ENCODE data around the gene GLDN. TPM values are rescaled to one million over a fixed set of nuclear protein-coding genes. Genes with fewer than 3 reads are reported as not detected.

GLDN gene
- total and polyA plus RNA-seq, 2 of the 8 experiments (the other 6 are each of a cell fraction or from before 2014, with no cell fraction given), result 0.24 to 0.50 TPM

DNA sequence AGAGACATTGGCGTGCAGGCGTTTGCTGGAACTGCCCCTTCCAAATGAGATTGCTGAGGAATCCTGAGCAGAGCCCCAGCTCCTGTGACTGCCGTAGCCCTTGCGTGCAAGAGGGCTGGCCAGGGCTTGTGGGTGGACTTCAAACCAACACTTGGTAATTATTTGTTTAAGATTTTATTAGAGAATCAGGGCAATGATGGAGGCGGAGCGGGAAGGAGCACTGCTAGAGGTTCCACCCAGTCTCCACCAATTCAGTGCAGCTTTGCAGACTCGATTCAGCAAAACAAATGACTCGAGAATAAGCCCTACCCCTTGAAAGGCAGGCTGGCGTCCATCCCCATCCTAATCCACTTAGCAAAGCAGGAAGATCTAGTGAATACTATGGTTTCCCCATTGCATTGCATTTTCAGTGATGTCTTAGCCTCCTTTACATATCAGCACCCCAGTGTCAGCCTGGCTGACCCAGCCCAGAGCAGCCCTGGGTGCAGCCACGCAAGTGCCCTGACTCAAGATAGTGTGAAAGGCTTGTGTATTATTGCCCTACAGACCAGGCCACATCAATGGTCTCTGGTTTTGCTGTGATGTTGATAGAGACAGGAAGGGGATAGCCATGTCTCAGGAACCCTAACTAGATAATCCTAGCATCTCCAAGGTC, 26.0 kb downstream of the GLDN start:
- H2BK12ac ChIP-seq (ENCODE audit: low read depth, low read length), result no peak overlapping the region
- no peak overlapping the region for H3K27ac ChIP-seq (ENCODE audit: low read depth, low read length)
- H2BK120ac ChIP-seq (replicated peaks; ENCODE audit: low read depth, low read length), result no peak overlapping the region
- H3K79me1 ChIP-seq (ENCODE audit: low read depth, low read length), result no peaks in the 10 kb centered on the region
- H3K9ac ChIP-seq (replicated peaks in 1 of 4; ENCODE audit: extremely low read depth in 1 of 4, low read depth in 3 of 4, low read length in 3 of 4), result no peak overlapping the region
- no peak overlapping the region for H4K5ac ChIP-seq (ENCODE audit: insufficient read length, low read depth, low read length)
- H4K91ac ChIP-seq (replicated peaks; ENCODE audit: insufficient read length, low read length), result no peak overlapping the region
- no peaks in the 10 kb centered on the region for H3K36me3 ChIP-seq (ENCODE audit: control insufficient read depth in 2 of 4, insufficient read depth in 4 of 4, low read length in 3 of 4)
- POLR2A ChIA-PET (ENCODE audit: partially characterized antibody), result no interaction called here
- H3K23me2 ChIP-seq (ENCODE audit: low read depth, low read length), result no peaks in the 10 kb centered on the region
- no peak overlapping the region for H2BK5ac ChIP-seq (ENCODE audit: low read depth, low read length)
- no peaks in the 10 kb centered on the region for H3K79me2 ChIP-seq (ENCODE audit: control insufficient read depth in 1 of 2, insufficient read depth in 2 of 2, low read length in 2 of 2)
- H3K9me3 ChIP-seq (ENCODE audit: insufficient read depth in 2 of 2, low read depth in 1 of 2, low read length in 1 of 2), result no peaks in the 10 kb centered on the region
- no peak overlapping the region for H3K4me2 ChIP-seq (ENCODE audit: insufficient read depth in 1 of 2, low read depth in 2 of 2, low read length in 2 of 2)
- no peak overlapping the region for H2AK5ac ChIP-seq (ENCODE audit: low read depth, low read length)
- no peak overlapping the region for H2BK15ac ChIP-seq (ENCODE audit: low read length)
- 0 out of 2 replicates have a peak overlapping the region, but pooled peaks have one; percentile 27 for H2AFZ ChIP-seq (ENCODE audit: low read length)
- FAIRE-seq (no peak), DNase-seq (ENCODE audit: low read depth in 1 of 2, low spot score in 2 of 2) (no peak)
- CTCF ChIA-PET (ENCODE audit: partially characterized antibody), result interaction anchor here (7.6 kb wide), 1 partner anchor 14 kb away, joined by 42 read pairs; no protein-coding TSS in a partner anchor
- no peaks in the 10 kb centered on the region for H4K20me1 ChIP-seq (replicated peaks in 1 of 2; ENCODE audit: control insufficient read depth in 1 of 2, insufficient read depth in 2 of 2, low read length in 2 of 2)
- 86% methylated on average over 10 of the region's 10 CpGs; no CpG with 5 or more reads in 1 of the 2 experiments for WGBS, 2 experiments (ENCODE audit: extremely low coverage in 1 of 2, insufficient coverage in 1 of 2, insufficient read length in 1 of 2, insufficient replicate concordance in 2 of 2, low coverage in 1 of 2, low lambda C conversion rate in 2 of 2, missing lambda C conversion rate in 1 of 2)
- peaks cover 0 to 2% (median 0%) of the 10 kb centered on the region in 4 experiments; a peak in 1 of 7 replicates for H3K4me1 ChIP-seq (replicated peaks in 1 of 4; ENCODE audit: control insufficient read depth in 3 of 4, insufficient read depth in 4 of 4, low read length in 3 of 4)
- no peak overlapping the region for H3K23ac ChIP-seq (ENCODE audit: insufficient read length)
- H3K14ac ChIP-seq (ENCODE audit: insufficient read length), result no peak overlapping the region
- H4K8ac ChIP-seq (ENCODE audit: extremely low read depth, insufficient read depth, low read length), result peak overlapping the region; percentile 14; the same call in 1 of the 2 replicates
- no peak overlapping the region for H3K4ac ChIP-seq (replicated peaks; ENCODE audit: insufficient read length, low read depth, low read length)
- H3K4me3 ChIP-seq (ENCODE audit: extremely low read depth in 1 of 4, insufficient read depth in 2 of 4, low read depth in 3 of 4, low read length in 4 of 4), result no peak overlapping the region
- TF ChIP-seq CBX5 (IDR thresholded peaks at IDR 0.05; ENCODE audit: low read depth, low read length) (no peak), TEAD4 (IDR thresholded peaks at IDR 0.05; ENCODE audit: low read depth, low read length) (no peak), CBX8 (IDR thresholded peaks at IDR 0.05; ENCODE audit: borderline replicate concordance, low read depth, low read length) (no peak), JUND (IDR thresholded peaks at IDR 0.05; ENCODE audit: low read length) (no peak), EGR1 (IDR thresholded peaks at IDR 0.05; ENCODE audit: borderline replicate concordance, low read depth, low read length) (no peak), BCL11A (IDR thresholded peaks at IDR 0.05; ENCODE audit: low read depth in 2 of 2, low read length in 2 of 2) (no peak), RBBP5 (IDR thresholded peaks at IDR 0.05; ENCODE audit: borderline replicate concordance, low read depth, low read length) (no peak), TCF12 (IDR thresholded peaks at IDR 0.05; ENCODE audit: low read depth, low read length) (no peak), FOSL1 (IDR thresholded peaks at IDR 0.05; ENCODE audit: insufficient read depth, low read depth, low read length) (no peak), SIX5 (IDR thresholded peaks at IDR 0.05; ENCODE audit: low read depth, low read length) (no peak), CTBP2 (IDR thresholded peaks at IDR 0.05; ENCODE audit: borderline replicate concordance, insufficient read depth, insufficient read length, low read length) (no peak), YY1 (IDR thresholded peaks at IDR 0.05; ENCODE audit: low read depth, low read length) (no peak), CEBPB (IDR thresholded peaks at IDR 0.05; ENCODE audit: low read depth, low read length) (no peak)
- no peak overlapping the region for H2BK20ac ChIP-seq (ENCODE audit: low read length)
- no peak overlapping the region for H3K18ac ChIP-seq (ENCODE audit: extremely low read depth, low read length)
- H3K27me3 ChIP-seq (replicated peaks in 1 of 4; ENCODE audit: control insufficient read depth in 3 of 4, extremely low read depth in 1 of 4, insufficient read depth in 3 of 4, low read length in 3 of 4), result no peaks in the 10 kb centered on the region; a peak in 1 of 7 replicates
- H3K56ac ChIP-seq (replicated peaks; ENCODE audit: insufficient read length, low read depth, low read length), result no peak overlapping the region
